Fibroblast of the aortic adventitia (primary cell): ENCODE measurements around the gene SLC6A18. TPM values are rescaled to one million over a fixed set of nuclear protein-coding genes. Genes with fewer than 3 reads are reported as not detected.

Source experiments
- DNase-seq: peaks from one replicate; pipeline ENCODE4 v3.0.0-alpha.2; 2010; ENCODE audit warnings: low read depth
- H3K4me3 ChIP-seq: 2 replicates; pipeline ENCODE4 v1.5.1; 2011; ENCODE audit warnings: low read depth, mild to moderate bottlenecking, control low read depth, low read length, moderate library complexity
- total RNA-seq: library from RNA; depleted of rRNA; stranded (reverse); fragments of >200 nt; gene quantifications from 2 replicates; pipeline ENCODE4 v1.2.3, GENCODE V29; 2012; ENCODE audit warnings: low replicate concordance
- TF ChIP-seq, protein P1 (sequence below): IDR thresholded peaks from 2 replicates; pipeline ENCODE4 v1.5.1; 2011; ENCODE audit warnings: mild to moderate bottlenecking, low read length, control low read depth, inconsistent platforms; ENCODE audit not compliant: insufficient read depth

The SLC6A18 gene
- total RNA-seq, 1 donor = not detected

DNA sequence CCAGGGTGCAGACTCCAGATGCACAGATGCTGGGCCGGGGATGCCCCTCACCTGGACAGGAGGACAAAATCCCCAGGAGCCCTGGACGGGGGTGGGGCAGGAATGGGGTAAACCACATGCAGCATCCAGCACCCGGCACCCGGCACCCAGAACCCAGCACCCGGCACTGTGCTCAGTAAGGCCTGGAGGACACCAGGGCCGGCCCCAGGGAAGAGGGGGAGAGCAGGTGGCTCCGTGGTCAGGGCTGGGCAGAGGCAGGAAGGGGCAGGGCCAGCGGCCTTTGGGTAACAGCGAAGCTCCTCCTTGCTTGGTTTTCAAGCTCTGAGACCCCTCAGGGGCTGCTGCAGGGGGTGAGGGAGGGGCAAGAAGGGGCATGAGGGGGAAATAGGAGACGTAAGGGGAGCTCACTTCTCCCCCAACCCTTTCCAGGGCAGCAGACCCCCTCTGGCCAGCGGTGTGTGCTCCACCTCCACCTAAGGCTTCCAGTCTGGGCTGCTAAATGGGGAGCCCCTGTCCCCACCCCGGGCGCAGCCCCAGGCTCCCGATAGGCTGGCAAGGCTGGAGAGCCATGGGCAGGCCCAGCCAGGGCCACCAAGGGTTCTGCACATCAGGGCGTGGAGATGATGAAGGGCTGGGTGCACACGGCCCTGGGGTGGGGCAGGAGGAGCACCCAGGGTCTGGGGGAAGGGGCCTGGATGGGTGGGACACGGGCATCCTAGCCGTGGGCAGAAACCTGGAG is 41.6 kb upstream of the SLC6A18 start:
- TF ChIP-seq, protein P1, sequence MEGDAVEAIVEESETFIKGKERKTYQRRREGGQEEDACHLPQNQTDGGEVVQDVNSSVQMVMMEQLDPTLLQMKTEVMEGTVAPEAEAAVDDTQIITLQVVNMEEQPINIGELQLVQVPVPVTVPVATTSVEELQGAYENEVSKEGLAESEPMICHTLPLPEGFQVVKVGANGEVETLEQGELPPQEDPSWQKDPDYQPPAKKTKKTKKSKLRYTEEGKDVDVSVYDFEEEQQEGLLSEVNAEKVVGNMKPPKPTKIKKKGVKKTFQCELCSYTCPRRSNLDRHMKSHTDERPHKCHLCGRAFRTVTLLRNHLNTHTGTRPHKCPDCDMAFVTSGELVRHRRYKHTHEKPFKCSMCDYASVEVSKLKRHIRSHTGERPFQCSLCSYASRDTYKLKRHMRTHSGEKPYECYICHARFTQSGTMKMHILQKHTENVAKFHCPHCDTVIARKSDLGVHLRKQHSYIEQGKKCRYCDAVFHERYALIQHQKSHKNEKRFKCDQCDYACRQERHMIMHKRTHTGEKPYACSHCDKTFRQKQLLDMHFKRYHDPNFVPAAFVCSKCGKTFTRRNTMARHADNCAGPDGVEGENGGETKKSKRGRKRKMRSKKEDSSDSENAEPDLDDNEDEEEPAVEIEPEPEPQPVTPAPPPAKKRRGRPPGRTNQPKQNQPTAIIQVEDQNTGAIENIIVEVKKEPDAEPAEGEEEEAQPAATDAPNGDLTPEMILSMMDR = no peak
- no peak overlapping the region for H3K4me3 ChIP-seq
- no peak for DNase-seq

DNA sequence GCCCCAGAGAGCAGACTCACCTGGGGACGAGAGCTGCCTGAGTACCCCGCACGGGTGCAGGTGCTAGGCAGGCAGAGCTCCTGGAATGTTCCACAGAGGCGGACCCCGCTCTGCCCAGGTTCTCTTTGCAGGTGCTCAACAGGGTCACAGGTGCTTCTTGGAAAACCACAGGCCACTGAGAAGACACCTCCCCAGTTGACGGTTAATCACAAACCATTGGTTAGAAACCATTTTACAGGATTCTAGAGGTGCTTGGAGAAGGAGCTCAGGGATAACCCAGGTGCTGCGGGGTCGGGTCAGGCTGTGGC is 41.1 kb upstream of the SLC6A18 start:
- DNase-seq = no peak
- no peak overlapping the region for H3K4me3 ChIP-seq
- TF ChIP-seq, protein P1 = no peak

DNA sequence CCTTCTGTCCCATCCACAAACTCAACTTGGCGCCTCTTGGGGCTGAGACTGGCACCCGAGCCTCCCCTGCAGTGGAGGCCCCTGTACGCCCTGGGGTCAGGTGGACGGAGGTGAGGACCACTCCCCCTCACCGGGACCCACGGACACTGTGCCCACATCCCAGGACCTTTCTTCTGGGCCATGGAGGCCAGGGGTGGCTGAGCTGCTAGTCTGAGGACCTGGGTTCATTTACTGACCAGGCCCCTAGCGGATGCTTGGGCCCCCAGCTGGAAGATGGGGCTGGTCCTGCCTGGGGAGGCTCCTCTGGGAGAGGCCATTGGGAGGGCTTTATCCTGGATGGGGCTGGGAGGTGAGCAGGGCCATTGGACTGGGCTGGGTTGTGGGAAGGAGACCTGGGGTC is 40.7 kb upstream of the SLC6A18 start:
- TF ChIP-seq, protein P1 = no peak
- no peak for DNase-seq

DNA sequence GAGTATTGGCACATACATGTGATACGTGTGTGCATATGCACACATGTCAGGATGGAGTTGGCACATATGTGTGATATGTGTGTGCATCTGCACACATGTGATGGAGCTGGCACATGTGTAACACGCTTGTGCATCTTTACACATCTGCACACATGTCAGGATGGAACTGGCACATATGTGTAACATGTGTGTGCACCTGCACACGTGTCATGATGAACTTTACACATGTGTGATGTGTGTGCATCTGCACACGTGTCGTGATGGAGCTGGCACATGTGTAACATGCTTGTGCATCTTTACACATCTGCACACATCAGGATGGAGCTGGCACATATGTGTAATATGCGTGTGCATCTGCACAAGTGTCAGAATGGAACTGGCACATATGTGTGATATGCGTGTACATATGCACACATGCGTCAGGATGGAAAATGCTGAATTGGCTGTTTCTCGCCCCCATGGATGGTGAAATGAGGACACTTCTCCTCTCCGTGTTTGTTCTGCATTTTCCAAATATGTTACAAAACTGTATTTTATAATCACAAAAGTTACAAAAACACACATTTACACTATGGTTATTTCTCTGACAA is 40.0 kb upstream of the SLC6A18 start:
- H3K4me3 ChIP-seq = no peak overlapping the region
- no peak for DNase-seq
- TF ChIP-seq, protein P1 = no peak

More for the DNA sequence above, 40.7 kb upstream of the SLC6A18 start:
- H3K4me3 ChIP-seq = no peak overlapping the region

DNA sequence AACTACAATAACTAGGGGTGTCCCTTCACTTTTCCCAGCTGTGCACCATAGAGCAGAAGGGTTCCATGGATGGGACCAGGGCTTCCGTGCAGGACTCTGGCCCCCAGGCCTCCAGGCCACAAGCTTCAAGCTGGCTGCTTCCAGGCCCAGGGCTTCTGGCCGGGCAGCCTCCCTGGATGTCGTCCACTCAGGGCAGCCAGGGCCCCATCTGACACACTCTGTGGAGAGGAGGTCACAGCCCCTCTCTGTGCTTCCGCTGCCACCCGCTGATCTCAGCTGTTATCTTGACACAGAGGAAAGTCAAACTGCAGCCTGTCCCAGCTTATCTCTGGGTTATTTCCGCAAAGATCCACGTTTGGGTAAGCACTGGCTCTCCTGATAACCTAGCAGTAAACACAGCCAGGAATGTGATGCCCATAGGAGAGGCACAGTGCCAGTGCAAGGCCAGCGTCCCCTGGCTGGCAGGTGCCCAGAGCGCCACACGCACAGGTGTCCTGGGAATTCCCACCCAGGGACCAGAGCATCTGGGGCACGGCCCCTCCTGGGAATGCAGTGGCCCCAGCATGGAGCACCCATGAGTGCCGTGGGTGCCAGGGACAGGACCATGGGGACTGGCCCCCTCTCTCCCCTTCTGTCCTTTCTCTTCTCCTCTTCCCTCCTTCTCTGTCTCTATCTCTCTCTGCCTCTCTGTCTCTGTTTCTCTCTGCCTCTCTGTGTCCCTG is 39.4 kb upstream of the SLC6A18 start:
- no peak overlapping the region for H3K4me3 ChIP-seq
- DNase-seq = no peak
- TF ChIP-seq, protein P1 = no peak

DNA sequence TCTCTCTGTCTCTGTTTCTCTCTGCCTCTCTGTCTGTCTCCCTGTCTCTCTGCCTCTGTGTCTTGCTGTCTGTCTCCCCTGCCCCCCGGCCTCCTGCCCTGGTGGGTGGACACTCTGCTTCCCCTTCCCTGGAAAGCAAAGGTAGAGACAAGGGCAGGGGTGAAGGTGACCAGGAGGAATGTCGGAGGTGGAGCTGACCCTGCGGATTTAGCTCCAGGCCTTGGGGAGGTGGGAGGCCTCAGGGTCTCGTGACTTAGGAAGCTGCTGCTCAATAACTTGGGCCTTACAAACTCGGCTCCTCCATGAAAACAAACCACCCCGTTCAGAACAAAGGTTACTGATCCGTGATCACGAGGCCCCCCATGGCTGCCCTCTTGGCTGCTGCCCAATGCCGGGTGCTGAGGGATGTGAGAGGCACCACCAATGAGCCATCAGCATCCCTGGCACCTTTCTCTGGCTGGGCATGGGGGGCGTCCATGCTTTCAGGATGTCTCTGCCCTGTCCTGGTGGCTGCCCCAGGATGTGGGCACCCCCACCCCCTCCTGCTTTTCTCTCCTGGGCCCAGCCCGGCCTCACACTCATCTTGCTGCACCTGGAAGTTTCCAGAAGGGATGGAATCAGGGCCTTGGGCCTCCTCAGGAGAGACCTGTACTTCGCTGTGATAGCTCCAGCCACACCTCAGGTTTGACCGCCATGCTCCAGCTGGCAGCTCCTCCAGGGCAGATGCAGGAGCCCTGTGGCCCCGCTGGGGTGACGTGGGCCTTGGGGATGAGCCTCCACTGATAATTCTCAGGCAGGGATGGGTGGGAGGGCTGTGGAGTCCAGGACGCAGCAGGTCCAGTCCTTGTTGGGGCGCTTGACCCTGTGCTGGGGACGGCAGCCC is 38.6 kb upstream of the SLC6A18 start:
- H3K4me3 ChIP-seq = no peak overlapping the region
- no peak for DNase-seq
- TF ChIP-seq, protein P1 = no peak
